DMS79 (cell line): Measurements from ENCODE around the gene LCK.

Experiments used
- DNase-seq: peaks from one replicate; lab custom pipeline; 2025; lab: John Stamatoyannopoulos, UW

The LCK gene

DNA sequence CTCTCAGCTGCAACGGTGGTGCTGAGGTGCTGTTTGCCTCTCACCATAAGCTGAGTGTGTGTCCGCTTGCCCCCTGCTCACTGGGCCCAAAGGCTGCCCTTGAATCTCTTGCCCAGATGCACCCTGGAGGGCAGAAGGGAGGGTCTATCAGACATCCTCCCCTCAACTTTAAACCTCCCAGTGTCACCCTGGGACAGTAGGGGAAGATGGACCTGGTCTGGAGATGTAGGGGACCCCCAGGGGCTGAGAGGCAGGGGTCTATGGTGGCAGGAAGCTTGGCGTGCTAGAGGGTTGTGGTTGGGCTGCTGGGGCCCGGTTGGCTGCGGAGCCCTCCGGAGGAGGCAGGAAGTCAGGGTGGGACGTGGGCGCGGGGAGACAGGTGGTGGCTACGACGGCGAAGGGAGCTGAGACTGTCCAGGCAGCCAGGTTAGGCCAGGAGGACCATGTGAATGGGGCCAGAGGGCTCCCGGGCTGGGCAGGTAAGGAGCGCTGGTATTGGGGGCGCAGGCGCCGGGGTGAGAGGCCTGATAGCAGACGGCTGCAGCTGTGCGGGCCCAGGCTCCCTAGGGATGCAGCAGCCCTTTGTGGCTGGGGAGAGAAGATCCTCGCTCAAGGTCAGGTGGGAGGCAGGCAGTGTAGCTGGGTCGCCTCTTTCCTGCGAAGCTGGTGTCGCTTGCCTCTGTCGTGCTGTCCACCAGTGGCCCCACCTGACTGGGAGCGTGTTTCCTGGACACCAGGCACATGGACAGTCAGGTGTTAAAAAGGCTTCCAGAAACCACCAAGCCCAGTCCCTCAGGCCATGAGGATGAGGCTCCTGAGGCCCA is at the start of gene LCK:
Gene LCK, plus strand, starts transcription at position 373 of the 824 bp plus-strand sequence. CDS start 23,065 bp downstream, outside the sequence.
- no peak for DNase-seq

DNA sequence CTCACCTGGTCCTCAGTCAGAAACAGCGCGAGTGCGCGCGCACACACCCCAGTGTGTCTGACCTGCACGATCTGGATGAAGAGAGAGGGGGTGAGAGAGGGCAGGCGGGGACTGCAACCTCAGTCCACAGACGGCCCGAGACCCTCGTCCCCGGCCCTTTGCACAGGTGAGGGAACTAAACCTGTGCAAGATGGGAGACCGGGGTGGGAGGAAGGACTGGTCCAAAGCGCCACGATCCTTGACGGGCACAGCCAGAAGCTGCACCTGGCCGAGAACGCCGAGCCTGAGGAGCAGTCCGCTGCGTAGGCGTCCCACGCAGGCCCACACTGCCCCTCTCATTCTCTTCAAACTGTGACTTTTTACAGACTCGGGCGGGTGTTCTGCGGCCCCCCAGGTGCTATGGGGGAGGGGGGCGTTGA is 46.1 kb upstream of the LCK start:
- DNase-seq: no peak

DNA sequence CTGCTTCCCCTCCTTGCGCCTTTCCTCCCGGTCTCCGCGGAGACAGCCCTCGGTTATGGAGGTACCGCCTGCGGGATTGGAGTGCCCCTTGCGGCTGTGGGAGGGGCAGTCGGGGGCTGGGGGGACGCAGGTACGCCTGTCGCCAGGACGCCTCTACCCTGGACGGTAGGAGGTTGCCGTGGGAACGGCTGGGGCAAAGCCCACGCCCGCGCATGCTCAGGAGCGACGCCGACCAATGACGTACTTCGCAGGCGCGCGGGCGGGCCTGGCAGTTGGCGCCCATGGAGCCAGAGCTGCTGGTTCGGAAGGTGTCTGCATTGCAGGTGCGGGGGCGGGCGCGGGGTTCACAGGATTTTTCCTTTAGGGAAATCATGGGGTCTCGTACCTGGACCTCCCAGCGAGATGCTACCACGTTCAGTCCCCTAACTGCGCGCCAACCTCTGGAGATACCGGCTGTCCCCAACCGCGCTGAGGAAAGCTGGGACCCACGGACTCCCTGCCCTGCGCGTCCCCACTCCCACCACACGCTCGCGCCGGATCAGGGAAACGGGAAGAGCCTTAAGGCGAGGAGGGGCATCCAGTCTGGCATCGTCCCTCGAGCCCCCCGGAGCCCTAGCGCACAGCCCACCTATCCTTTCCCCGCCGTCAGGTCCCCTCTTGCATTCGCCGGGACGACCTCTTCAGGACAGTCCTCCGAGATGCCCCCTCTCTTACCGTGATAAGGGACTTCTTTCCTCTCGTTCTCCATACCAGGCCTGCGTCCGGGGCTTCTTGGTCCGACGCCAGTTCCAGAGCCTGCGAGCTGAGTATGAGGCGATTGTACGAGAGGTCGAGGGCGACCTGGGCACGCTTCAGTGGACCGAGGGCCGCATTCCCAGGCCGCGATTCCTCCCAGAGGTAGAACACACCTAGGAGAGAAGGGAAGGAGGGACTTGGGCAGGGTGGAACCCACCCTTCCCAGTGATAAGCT is 45.4 kb upstream of the LCK start, which contains the start of gene IQCC:
Gene IQCC, plus strand, starts transcription at position 271 of the 970 bp plus-strand sequence. Its CDS starts 11 bp downstream, at position 282.
- DNase-seq: peak; percentile 94

DNA sequence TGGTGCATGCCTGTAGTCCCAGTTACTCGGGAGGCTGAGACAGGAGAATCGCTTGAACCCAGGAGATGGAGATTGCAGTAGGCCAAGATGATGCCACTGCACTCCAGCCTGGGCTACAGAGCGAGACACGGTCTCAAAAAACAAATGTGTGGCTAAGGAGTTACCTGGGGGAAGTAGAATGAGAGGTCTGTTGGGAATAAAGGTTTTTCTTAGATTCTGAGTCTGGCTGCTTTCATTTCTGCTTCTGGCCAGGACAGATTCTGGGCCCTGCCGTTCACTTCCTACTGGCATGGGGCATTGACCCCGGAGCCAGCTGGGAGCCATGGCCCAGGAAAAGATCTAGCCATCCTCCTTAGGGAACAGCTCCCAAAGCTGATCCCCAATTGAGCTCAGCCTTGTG is 42.6 kb upstream of the LCK start:
- DNase-seq: no peak

DNA sequence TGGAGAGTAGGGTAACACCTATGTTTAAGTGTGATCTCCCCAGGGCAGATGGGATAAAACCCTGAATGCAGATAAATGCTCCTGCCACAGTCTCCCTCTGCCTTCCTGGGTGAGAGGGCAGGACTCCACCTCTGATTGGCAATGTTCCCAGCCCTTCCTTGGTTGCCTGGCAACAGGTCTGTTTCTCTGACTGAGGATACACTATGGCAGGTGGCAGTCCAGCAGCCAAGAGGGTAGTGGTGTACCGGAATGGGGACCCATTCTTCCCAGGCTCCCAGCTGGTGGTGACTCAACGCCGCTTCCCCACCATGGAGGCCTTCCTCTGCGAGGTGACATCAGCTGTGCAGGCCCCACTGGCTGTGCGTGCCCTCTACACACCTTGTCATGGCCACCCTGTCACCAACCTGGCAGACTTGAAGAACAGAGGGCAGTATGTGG is 42.2 kb upstream of the LCK start, which contains the start of gene DCDC2B:
Gene DCDC2B, plus strand, starts transcription at position 199 of the 438 bp plus-strand sequence. Its CDS starts 5 bp downstream, at position 204.
- DNase-seq: peak; percentile 96

DNA sequence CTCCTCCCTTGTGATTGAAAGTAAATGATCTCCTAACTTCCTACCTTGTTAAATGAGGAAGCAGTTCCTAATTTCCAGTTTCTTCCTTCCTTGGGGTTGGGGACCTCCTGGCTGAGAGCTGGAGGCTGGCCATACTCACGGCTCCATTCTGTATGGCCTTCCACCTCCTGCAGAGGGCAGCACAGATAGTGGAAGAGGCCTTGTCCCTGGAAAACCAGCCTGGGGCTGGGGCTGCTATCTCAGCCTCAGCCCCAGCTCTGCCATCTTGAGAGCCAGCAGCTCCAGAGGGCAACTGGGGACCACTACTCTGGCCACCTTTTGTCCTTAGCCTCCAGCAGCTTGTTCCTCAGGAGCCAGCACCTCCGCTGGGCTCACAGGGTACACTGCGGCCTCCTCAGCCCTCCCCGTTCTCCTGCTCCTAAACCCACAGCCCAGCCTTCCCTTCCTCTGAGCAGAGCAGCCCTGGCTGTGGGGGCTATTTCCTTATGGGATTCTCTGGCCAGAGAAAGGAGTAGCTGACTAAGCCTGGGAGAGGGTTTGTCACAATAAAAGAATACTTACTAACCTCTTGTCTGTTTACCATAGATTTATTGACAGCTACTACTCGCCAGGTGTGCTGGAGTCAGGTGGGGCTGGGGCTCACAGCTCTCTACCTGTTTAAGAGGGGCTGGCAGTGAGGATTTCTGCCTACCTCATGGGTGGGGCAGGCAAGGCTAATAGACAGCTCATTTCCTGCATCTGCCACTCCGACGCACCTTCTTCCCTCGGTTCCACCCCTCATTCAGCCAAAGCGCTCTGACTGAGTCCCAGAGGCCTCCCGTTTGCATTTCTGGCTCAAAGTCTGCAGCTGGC is 35.2 kb upstream of the LCK start:
- DNase-seq: peak; percentile 43

DNA sequence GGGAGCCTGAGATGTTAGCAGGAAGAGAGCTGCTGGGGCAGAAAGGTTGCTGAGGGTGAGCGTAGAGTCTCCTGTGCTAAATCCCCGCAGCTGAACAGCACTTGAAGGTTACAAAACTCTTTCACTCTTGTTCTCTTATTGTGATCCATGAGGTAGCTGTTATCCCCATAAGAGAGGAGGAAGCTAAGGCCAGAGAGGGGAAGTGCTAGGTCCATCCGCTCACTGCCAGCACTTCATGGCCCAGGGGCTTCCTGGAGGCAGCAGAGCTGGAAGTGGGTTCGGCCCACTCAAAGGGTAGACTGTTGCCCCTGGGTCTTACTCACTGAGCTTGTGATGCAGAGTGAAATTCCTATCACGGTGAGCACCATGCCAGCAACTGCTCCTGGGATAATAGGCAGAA is 34.5 kb upstream of the LCK start:
- DNase-seq: no peak

DNA sequence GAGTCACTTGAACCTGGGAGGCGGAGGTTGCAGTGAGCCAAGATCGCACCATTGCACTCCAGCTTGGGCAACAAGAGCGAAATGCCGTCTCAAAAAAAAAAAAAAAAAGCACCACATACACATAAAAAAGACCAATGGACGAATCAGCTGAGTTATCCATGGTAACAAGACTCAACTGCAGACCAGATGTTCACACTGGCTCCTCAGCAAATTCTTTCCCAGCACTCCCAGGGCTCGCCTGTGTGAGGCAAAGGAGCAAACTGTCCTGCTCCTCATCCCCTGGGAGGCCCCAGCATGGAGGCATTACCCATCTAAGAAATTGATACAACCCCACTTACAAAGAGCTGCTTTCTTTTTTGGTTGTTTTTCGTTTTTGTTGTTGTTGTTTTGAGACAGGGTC is 32.0 kb upstream of the LCK start:
- DNase-seq: no peak

DNA sequence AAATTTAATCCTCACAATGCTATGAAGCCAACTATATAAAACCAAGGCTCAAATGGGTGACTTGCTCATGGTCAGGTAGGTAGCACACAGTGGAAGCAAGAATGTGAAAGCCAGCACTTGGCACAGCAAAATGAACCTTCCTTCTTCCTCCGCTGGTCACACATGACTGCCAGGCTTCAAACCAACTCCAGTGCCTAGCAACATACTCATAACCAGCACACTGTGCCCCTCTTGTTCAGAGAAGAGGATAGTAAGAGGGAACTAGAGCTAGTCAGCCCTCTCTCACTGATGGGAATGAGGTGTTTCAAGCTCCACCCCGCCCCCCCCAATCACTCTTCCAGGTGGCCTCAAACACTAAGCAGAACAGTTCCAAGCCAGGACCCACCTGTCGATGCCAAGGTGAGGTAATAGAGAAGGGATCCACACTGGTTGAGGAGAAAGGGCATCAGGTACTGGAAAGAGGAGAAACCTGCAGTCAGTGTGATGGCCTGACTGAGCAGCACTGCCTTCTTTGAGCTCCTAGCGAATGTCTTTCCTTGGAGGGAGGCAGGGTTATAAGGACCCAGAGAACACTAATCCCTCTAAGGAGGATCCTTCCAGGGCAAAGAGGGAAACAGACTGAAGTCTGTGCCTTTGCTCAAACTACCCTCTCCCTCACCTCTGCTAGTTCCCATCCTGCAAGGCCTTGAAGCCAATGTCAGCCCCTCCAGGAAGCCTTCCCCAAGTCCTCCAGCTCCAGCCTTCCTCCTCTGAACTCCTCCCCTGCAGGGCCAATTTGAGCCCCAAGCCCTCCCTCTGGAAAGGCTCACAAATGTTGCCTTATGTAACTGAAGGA is 30.1 kb upstream of the LCK start:
- DNase-seq: peak; percentile 97

DNA sequence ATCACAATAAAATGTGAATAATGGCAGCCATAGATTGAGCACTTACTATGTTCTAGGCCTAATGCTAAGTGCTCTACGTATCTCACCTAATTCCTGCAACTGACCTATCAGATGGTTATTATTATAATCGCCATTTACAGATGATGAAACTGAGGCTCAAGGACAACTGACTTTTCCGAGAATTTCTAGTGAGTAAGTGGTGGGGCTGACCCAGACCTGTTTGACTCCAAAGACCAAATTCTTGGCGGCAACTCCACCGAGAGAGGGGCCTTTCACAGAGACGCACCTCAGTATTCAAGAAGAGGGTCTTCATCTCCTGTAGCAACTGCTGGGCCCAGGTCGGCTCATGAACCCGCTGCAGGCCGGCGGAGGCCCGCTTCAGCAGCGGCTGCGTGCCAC is 29.5 kb upstream of the LCK start:
- DNase-seq: no peak

DNA sequence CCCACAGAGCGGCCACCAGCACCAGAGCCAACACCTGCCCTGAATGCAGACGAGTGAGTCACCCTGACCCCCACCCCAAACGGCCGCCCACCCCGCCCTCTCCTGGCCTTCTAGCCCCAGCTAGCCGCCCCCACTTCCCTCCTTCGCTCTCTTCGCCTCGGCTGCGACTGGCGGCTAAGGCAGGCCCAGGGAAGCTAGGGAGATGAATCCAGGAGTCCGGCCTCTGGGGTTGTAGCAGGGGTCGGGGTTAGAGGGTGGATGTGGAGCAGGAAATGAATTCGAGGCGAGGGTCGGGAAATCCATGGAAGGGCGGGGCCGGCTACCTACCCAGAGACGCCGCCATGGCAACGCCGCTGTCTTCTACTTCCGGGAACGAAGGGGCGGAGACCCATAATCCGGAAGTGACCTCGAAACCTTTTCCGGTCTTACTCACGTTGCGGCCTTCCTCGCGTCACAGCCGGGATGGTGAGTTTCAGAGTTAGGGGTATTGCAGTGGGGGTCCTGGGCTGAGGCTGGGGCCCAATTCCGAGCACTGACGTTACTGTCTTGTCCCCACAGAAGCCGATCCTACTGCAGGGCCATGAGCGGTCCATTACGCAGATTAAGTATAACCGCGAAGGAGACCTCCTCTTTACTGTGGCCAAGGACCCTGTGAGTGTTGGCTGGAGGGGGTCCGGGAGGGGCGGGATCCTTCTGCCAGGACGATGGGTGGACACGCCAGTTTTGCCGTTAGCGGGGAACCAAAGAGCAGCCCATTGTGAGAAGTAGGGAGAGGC is 28.9 kb upstream of the LCK start, which contains the start of the genes EIF3I and TMEM234:
Gene EIF3I, plus strand, starts transcription at position 428 of the 776 bp plus-strand sequence. Its CDS starts 35 bp downstream, at position 463.
Gene TMEM234, minus strand, starts transcription at position 374 of the 776 bp plus-strand sequence. Its CDS starts 31 bp downstream, at position 343.
- peak; percentile 89 for DNase-seq

DNA sequence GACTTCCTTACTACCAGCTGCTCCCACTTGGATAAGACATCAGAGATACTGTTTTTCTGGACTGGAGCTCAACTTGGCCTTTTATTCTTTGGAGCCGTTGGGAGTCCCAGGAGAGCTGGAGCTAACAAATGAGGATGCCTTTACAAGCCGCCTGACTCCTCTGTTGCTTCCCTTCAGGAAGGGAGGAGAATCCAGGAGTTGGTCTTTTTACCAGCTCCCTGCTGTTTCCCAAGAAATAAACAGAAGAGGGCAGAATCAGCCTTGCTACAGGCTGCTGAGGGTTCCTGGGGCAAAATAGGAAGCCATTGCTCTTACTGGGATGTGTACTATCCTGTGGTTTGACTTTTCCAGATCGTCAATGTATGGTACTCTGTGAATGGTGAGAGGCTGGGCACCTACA is 27.4 kb upstream of the LCK start:
- no peak for DNase-seq

DNA sequence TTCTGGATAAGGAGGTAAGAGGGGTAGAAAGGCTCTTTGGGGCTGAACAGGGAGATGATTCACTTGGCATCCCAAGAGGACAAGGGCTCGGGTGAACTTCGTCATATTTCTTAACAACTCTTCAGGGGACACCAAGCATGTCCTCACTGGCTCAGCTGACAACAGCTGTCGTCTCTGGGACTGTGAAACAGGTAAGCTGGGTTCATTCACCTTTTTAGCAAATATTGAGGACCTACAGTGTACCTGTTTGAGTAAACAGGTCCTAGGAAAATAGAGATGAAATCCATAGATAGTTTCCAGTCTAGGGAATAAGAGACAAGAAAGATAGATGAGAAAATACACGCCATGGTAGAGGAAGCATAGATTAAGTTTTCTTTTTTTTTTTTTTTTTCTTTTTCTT is 26.8 kb upstream of the LCK start:
- DNase-seq: no peak

DNA sequence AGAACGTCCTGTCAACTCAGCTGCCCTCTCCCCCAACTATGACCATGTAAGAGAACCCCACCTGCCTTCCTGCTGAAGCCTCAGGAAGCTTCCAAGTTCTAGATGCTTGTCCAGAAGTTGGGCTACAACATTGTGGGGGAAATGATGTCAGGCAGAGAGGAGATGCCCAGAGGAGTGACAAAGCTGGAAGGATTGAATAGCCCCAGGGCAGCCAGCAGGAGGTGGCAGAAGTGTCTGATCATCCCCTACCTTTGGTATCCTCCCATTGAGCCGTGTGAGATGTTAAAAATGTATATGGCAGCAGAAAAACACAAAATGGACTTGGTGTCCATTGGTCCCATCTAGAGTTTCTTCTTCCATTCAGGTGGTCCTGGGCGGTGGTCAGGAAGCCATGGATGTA is 22.3 kb upstream of the LCK start:
- no peak for DNase-seq

DNA sequence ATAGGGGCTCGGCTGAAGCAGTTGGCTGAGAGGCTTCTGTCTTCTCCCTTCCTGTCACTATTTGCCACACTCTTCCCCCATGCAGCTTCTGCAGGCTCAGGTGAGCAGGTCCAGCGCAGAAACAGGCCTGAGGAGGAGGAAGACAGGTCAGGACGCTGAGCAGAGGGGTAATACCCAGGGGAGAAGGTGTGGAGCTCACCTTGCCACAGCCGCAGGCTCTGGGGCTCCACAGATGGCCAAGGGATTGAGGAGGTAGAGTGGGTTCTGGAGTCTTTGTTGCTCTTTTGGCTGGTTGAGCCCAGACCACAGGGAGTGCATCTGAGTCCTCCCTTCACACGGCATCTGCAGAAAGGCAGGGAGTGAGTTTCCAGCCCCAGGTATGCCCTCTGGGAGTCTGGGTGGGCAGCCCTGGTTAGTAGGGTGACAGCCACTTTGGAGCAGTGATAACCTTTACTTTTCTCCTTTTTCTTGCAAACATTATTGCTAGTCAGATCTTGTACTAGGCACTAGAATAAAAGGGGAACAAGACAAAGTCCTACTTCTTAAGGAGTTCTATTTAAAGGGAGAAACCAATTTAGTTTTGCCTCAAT is 19.1 kb upstream of the LCK start:
- DNase-seq: no peak

DNA sequence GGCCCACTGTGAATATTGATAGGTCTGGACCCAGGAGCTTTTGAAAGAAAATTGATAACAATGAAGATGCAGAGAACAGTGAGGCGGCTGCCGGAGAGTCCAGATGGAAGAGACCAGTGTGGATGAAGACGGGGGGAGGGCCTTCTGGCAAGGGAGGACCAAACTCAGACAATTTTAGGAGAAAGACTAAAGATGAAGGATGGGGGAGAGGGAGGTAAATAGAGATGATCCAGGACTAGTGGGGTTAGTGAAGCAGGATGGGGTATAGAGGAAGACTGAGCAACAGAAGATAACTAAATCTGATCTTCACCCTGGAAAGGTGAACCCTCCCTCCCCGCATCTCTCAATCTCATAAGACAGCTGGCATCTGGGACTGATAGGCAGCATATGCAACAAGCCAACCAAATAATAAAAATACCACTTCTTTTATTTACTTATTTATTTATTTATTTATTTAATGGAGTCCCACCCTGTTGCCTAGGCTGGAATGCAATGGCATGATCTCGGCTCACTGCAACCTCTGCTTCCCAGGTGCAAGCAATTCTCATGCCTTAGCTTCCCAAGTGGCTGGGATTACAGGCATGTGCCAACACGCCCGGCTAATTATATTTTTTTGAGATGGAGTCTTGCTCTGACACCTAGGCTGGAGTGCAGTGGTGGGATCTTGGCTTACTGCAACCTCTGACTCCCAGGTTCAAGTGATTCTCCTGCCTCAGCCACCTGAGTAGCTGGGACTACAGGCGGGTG is 18.3 kb upstream of the LCK start:
- DNase-seq: peak; percentile 81

DNA sequence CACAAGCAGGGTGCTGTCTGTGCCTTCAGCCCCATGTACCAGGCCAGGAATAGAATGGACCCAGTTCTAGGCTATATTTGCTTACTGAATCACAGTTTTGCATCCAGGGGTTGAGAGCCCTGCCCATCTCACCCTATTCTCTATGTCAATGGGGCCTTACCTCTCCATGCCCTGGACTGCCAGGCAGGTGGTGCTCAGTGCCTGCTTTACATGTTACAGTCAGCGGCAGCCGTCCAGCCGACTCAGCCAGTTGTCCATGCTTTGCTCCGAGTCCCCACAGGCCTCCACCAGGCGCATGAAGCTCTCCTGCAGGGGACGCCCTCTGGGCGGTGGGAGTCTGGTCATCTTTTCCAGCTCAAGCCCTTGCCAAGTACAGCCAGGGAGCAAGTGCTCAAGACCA is 16.3 kb upstream of the LCK start:
- DNase-seq: no peak

DNA sequence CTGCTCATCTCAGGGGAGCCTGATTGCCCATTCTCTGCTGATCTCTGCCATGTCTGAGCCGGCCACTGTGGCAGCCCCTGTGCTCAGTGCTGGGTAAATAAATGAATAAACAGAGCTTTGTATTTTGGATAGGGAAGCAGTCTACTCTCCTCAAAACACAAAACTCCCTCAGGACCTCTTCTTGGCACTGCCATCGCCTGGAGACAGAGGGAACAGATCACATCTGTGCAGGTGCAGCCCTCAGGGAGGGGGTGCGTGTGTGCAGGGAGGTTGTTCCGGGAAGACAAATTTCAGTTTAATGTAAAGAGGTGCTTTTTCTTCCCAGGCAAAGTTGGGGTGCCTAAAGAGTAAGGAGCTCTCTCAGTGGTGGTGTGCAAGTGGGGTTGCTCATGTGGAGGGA is 11.7 kb upstream of the LCK start:
- DNase-seq: peak; percentile 64

DNA sequence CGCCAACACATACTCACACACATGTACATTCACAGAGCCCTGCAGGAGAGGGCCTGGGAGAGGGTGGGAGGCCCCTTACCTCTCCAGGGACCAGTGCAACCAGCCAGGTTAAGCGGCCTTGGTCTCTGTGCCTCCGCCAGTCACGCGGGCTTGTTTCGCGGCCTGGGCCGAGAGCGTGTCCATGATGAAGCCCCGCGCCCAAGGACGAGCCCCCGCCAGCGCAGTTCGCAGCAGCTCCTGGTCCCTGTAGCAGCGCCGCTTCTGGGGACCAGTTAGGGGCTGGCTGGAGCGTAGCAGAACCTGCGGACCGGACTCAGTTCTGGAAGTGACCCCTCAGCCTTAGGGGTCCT is 11.3 kb upstream of the LCK start:
- DNase-seq: peak; percentile 64
